IMR-90 (cell line): ENCODE data around the gene HAAO. TPM values are rescaled to one million over a fixed set of nuclear protein-coding genes. Genes with fewer than 3 reads are reported as not detected.

Experiments
- ATAC-seq: fragments of 200-7000 bp; cut with Tn5 transposase; 2 replicates; pipeline ENCODE4 v1.9.1; 2020; ENCODE audit warnings: low read depth, mild to moderate bottlenecking, moderate library complexity
- BruUV-seq: library from RNA; stranded (reverse); fragments of 400-500 nt; replicated peaks from 2 replicates; lab custom pipeline; 2021; lab: Mats Ljungman, UMichigan
- CTCF ChIA-PET: fragments of 300-600 bp; formaldehyde crosslinking; extraction: SDS; loops from one replicate; lab custom pipeline; 2021; ENCODE audit warnings: antibody characterized with exemption; lab: Yijun Ruan, JAX
- POLR2A ChIA-PET: fragments of 300-600 bp; sonication (Branson Sonifier 250); formaldehyde crosslinking; loops from one replicate; lab custom pipeline; 2022; ENCODE audit warnings: antibody characterized with exemption; ENCODE audit not compliant: unreplicated experiment; lab: Charles Lee
- DNase-seq: peaks from one replicate; pipeline ENCODE4 v3.0.0; 2013
- H2AFZ ChIP-seq: replicated peaks from 2 replicates; pipeline ENCODE3; 2013; ENCODE audit warnings: low read length, mild to moderate bottlenecking; ENCODE audit not compliant: poor library complexity
- H2AK5ac ChIP-seq: 2 replicates; pipeline ENCODE4 v1.6.1; 2013; ENCODE audit warnings: low read depth, low read length, inconsistent platforms
- H2AK9ac ChIP-seq: replicated peaks from 2 replicates; pipeline ENCODE3; 2013; ENCODE audit warnings: mild to moderate bottlenecking, low read depth, low read length, moderate library complexity; ENCODE audit not compliant: poor library complexity
- H2BK120ac ChIP-seq: 2 replicates; pipeline ENCODE4 v1.6.1; 2013; ENCODE audit warnings: low read depth, low read length, inconsistent platforms
- H2BK15ac ChIP-seq: 3 replicates; pipeline ENCODE4 v1.6.1; 2013; ENCODE audit warnings: low read depth, low read length, inconsistent platforms
- H2BK20ac ChIP-seq: 2 replicates; pipeline ENCODE4 v1.6.1; 2013; ENCODE audit warnings: low read depth, mild to moderate bottlenecking, inconsistent platforms, low read length, moderate library complexity
- H2BK5ac ChIP-seq: 2 replicates; pipeline ENCODE4 v1.6.1; 2013; ENCODE audit warnings: mild to moderate bottlenecking, low read depth, low read length, inconsistent platforms; ENCODE audit not compliant: poor library complexity, severe bottlenecking
- H3K14ac ChIP-seq: replicated peaks from 2 replicates; pipeline ENCODE4 v1.6.1; 2013; ENCODE audit warnings: low read depth, low read length, inconsistent platforms
- H3K18ac ChIP-seq: 2 replicates; pipeline ENCODE4 v1.6.1; 2013; ENCODE audit warnings: low read depth, low read length, control low read depth
- H3K23ac ChIP-seq: 2 replicates; pipeline ENCODE4 v1.6.1; 2013; ENCODE audit warnings: low read depth, low read length, inconsistent platforms
- H3K27ac ChIP-seq: 2 replicates; pipeline ENCODE4 v1.5.1; 2013; ENCODE audit warnings: mild to moderate bottlenecking, control low read depth, low read length; ENCODE audit not compliant: insufficient read depth
- H3K27me3 ChIP-seq: 2 replicates; pipeline ENCODE4 v1.6.1; 2013; ENCODE audit warnings: low read length; ENCODE audit not compliant: control insufficient read depth, insufficient read depth
- H3K36me3 ChIP-seq: 2 replicates; pipeline ENCODE4 v1.6.1; 2013; ENCODE audit warnings: low read length, mixed read lengths; ENCODE audit not compliant: control insufficient read depth, insufficient read depth
- H3K4ac ChIP-seq: 2 replicates; pipeline ENCODE4 v1.6.1; 2013; ENCODE audit warnings: low read depth, low read length, inconsistent platforms
- H3K4me1 ChIP-seq: 2 replicates; pipeline ENCODE4 v1.6.1; 2013; ENCODE audit warnings: low read length, mixed read lengths; ENCODE audit not compliant: control insufficient read depth, insufficient read depth
- H3K4me2 ChIP-seq: 2 replicates; pipeline ENCODE4 v1.6.1; 2013; ENCODE audit warnings: low read depth, mild to moderate bottlenecking, control low read depth, low read length, moderate library complexity
- H3K4me3 ChIP-seq: 2 replicates; pipeline ENCODE4 v1.5.1; 2013; ENCODE audit warnings: low read depth, mild to moderate bottlenecking, control low read depth, low read length, moderate library complexity; ENCODE audit not compliant: insufficient read depth
- H3K56ac ChIP-seq: 2 replicates; pipeline ENCODE4 v1.6.1; 2013; ENCODE audit warnings: low read length, inconsistent platforms; ENCODE audit not compliant: insufficient read depth; ENCODE audit errors: extremely low read depth
- H3K79me1 ChIP-seq, 2 experiments: 2 replicates each; pipeline ENCODE4 v1.6.1; 2013; ENCODE audit warnings: low read length in 2 of 2, inconsistent platforms in 1 of 2, low read depth in 1 of 2
- H3K9ac ChIP-seq: 2 replicates; pipeline ENCODE4 v1.6.1; 2013; ENCODE audit warnings: low read depth, low read length, control low read depth
- H3K9me1 ChIP-seq: 2 replicates; pipeline ENCODE4 v1.6.1; 2013; ENCODE audit warnings: low read length, inconsistent platforms; ENCODE audit not compliant: insufficient read depth
- H3K9me3 ChIP-seq: 2 replicates; pipeline ENCODE4 v1.6.1; 2013; ENCODE audit warnings: low read length; ENCODE audit not compliant: control insufficient read depth, insufficient read depth
- H4K20me1 ChIP-seq: 2 replicates; pipeline ENCODE4 v1.6.1; 2013; ENCODE audit warnings: low read length, inconsistent platforms; ENCODE audit not compliant: insufficient read depth
- H4K5ac ChIP-seq: 2 replicates; pipeline ENCODE4 v1.6.1; 2013; ENCODE audit warnings: mild to moderate bottlenecking, low read depth, low read length, control low read depth
- H4K8ac ChIP-seq, 2 experiments: 2 replicates each; pipeline ENCODE4 v1.6.1; 2013; ENCODE audit warnings: low read depth in 2 of 2, low read length in 2 of 2, control low read depth in 1 of 2, inconsistent platforms in 1 of 2
- H4K91ac ChIP-seq: 2 replicates; pipeline ENCODE4 v1.6.1; 2013; ENCODE audit warnings: low read depth, low read length, inconsistent platforms; ENCODE audit not compliant: insufficient read depth
- BHLHE40 ChIP-seq: fragments of 150-350 bp; IDR thresholded peaks from 2 replicates; pipeline ENCODE4 v1.6.1; 2016; ENCODE audit warnings: mild to moderate bottlenecking, low read depth, low read length
- CEBPB ChIP-seq: IDR thresholded peaks from 2 replicates; pipeline ENCODE4 v1.6.1; 2012; ENCODE audit warnings: low read depth, low read length, improper control_type of control experiment
- CHD1 ChIP-seq: IDR thresholded peaks from 2 replicates; pipeline ENCODE4 v1.6.1; 2012; ENCODE audit warnings: low read depth, low read length, improper control_type of control experiment
- MXI1 ChIP-seq: IDR thresholded peaks from 2 replicates; pipeline ENCODE4 v1.6.1; 2012; ENCODE audit warnings: low read depth, mild to moderate bottlenecking, low read length, moderate library complexity, borderline replicate concordance
- NFE2L2 ChIP-seq: fragments of 150-350 bp; IDR thresholded peaks from 2 replicates; pipeline ENCODE4 v1.6.1; 2016; ENCODE audit warnings: low read depth, mild to moderate bottlenecking, low read length
- POLR2A ChIP-seq: IDR thresholded peaks from 2 replicates; pipeline ENCODE4 v1.6.1; 2012; ENCODE audit warnings: mild to moderate bottlenecking, low read depth, low read length
- RAD21 ChIP-seq: IDR thresholded peaks from 2 replicates; pipeline ENCODE4 v1.6.1; 2012; ENCODE audit warnings: low read length, improper control_type of control experiment
- RCOR1 ChIP-seq: IDR thresholded peaks from 2 replicates; pipeline ENCODE4 v1.6.1; 2012; ENCODE audit warnings: mild to moderate bottlenecking, low read length, improper control_type of control experiment; ENCODE audit not compliant: insufficient replicate concordance
- SMC3 ChIP-seq: fragments of 150-350 bp; IDR thresholded peaks from 2 replicates; pipeline ENCODE4 v1.6.1; 2016; ENCODE audit warnings: low read depth, mild to moderate bottlenecking, antibody characterized with exemption, low read length, moderate library complexity
- WGBS, 2 experiments: methylation state at CpG; one replicate each; pipeline versions ENCODE4 v1.1.5 to v1.1.7; 2013; ENCODE audit warnings: missing lambda C conversion rate in 2 of 2; ENCODE audit not compliant: insufficient read length in 1 of 2; ENCODE audit errors: extremely low coverage in 2 of 2; 5-methylcytosine and 5-hydroxymethylcytosine counted together
- dilution Hi-C: fragments of 300-500 bp; cut with HindIII; formaldehyde crosslinking; loops from one replicate; pipeline ENCODE4 v1.14.3; 2018; ENCODE audit warnings: low sequenced_read_pairs; ENCODE audit not compliant: unreplicated experiment
- in situ Hi-C: fragments of 300-500 bp; cut with MboI; formaldehyde crosslinking; loops from 3 replicates; pipeline ENCODE4 v1.14.3; 2019; ENCODE audit warnings: low sequenced_read_pairs, inconsistent platforms, mixed read lengths
- intact Hi-C: fragments of 100-400 bp; cut with micrococcal nuclease; formaldehyde crosslinking; loops from 2 replicates; pipeline ENCODE4 v1.10.0; 2022
- polyA plus RNA-seq, 3 experiments: library from polyadenylated mRNA; depleted of rRNA; stranded (reverse); fragments of >200 nt; gene quantifications; 2 replicates each; pipeline ENCODE4 v1.2.3, GENCODE V29; 2012; ENCODE audit warnings: low replicate concordance in 1 of 3
- total RNA-seq: library from RNA; depleted of rRNA; stranded (reverse); fragments of >200 nt; gene quantifications from 2 replicates; pipeline ENCODE4 v1.2.3, GENCODE V29; 2012
- TF ChIP-seq, protein P1 (sequence below): conservative IDR thresholded peaks from 2 replicates; pipeline ENCODE4 v1.5.1; 2012; ENCODE audit warnings: mild to moderate bottlenecking, low read depth, low read length, improper control_type of control experiment

HAAO gene
- total and polyA plus RNA-seq, 2 of the 4 experiments (the other 2 are of a cell fraction), result 0.05 to 0.18 TPM

DNA sequence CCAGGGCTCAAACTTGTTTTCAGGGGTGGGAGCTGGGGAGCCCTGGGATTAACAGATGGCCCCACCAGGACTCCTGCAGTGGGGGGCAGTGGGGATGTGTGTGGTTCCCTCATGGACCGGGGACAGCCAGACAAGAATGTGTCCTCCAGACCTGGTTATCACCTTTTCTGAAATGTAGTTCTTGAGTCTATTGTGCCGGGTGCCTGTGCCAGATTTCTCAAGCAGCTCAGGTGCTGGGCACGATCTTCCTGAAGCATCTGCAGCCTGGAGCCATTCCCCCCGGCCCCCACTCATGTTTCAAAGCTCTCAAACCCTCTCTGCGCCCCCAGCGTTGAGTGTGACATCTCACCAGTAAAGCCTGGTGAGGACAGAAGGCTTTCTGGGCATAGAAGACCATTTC lies 48.4 kb upstream of the HAAO start:
- no peaks in the 10 kb centered on the region for H3K36me3 ChIP-seq
- ATAC-seq, result no peak
- no peak overlapping the region for H3K4ac ChIP-seq
- no TSS peak for BruUV-seq
- H3K27ac ChIP-seq, result no peak overlapping the region
- H3K9ac ChIP-seq, result no peak overlapping the region
- in situ Hi-C loops, result loop anchor here (25.0 kb wide), 1 partner anchor 722 kb away; no protein-coding TSS in a partner anchor
- peaks cover 2% of the 10 kb centered on the region; the same call in 1 of the 2 replicates for H3K27me3 ChIP-seq
- H2AK9ac ChIP-seq, result no peak overlapping the region
- H3K9me1 ChIP-seq, result peaks cover 9% of the 10 kb centered on the region
- intact Hi-C loops, result no loop called here
- no peak for TF ChIP-seq RCOR1
- TF ChIP-seq, protein P1, sequence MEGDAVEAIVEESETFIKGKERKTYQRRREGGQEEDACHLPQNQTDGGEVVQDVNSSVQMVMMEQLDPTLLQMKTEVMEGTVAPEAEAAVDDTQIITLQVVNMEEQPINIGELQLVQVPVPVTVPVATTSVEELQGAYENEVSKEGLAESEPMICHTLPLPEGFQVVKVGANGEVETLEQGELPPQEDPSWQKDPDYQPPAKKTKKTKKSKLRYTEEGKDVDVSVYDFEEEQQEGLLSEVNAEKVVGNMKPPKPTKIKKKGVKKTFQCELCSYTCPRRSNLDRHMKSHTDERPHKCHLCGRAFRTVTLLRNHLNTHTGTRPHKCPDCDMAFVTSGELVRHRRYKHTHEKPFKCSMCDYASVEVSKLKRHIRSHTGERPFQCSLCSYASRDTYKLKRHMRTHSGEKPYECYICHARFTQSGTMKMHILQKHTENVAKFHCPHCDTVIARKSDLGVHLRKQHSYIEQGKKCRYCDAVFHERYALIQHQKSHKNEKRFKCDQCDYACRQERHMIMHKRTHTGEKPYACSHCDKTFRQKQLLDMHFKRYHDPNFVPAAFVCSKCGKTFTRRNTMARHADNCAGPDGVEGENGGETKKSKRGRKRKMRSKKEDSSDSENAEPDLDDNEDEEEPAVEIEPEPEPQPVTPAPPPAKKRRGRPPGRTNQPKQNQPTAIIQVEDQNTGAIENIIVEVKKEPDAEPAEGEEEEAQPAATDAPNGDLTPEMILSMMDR, result no peak
- no peak for TF ChIP-seq RAD21
- no peak for TF ChIP-seq POLR2A
- TF ChIP-seq BHLHE40, result no peak
- no peak for TF ChIP-seq CEBPB
- no peak for TF ChIP-seq NFE2L2
- no peak for TF ChIP-seq MXI1
- no peak for TF ChIP-seq SMC3
- TF ChIP-seq CHD1, result no peak
- H4K91ac ChIP-seq, result no peak overlapping the region
- H2BK15ac ChIP-seq, result no peak overlapping the region
- ChIA-PET POLR2A (no interaction called here), CTCF (no interaction called here)
- no peak overlapping the region for H3K4me3 ChIP-seq
- H3K4me1 ChIP-seq, result peaks cover 15% of the 10 kb centered on the region
- H2BK20ac ChIP-seq, result no peak overlapping the region
- H3K79me1 ChIP-seq, result no peaks in the 10 kb centered on the region
- H4K5ac ChIP-seq, result no peak overlapping the region
- 94% methylated on average over 3 of the region's 6 CpGs; no CpG with 5 or more reads in 1 of the 2 experiments for WGBS, 2 experiments
- H3K56ac ChIP-seq, result no peak overlapping the region
- dilution Hi-C loops, result no loop called here
- no peaks in the 10 kb centered on the region for H3K9me3 ChIP-seq
- no peak overlapping the region for H2BK5ac ChIP-seq
- H3K18ac ChIP-seq, result no peak overlapping the region
- H3K4me2 ChIP-seq, result no peak overlapping the region
- no peak overlapping the region for H2AFZ ChIP-seq
- no peak overlapping the region for H3K14ac ChIP-seq
- no peak overlapping the region for H4K8ac ChIP-seq
- no peak overlapping the region for H3K23ac ChIP-seq
- DNase-seq, result no peak
- H4K20me1 ChIP-seq, result peaks cover 3% of the 10 kb centered on the region; the same call in 1 of the 2 replicates
- no peak overlapping the region for H2BK120ac ChIP-seq
- H2AK5ac ChIP-seq, result no peak overlapping the region
